ENCODE data around the gene RASSF3. TPM values are rescaled to one million over a fixed set of nuclear protein-coding genes. Genes with fewer than 3 reads are reported as not detected.

The RASSF3 gene
- total and polyA plus RNA-seq, 7 donors = 34.7 to 348 (median 143) TPM

DNA sequence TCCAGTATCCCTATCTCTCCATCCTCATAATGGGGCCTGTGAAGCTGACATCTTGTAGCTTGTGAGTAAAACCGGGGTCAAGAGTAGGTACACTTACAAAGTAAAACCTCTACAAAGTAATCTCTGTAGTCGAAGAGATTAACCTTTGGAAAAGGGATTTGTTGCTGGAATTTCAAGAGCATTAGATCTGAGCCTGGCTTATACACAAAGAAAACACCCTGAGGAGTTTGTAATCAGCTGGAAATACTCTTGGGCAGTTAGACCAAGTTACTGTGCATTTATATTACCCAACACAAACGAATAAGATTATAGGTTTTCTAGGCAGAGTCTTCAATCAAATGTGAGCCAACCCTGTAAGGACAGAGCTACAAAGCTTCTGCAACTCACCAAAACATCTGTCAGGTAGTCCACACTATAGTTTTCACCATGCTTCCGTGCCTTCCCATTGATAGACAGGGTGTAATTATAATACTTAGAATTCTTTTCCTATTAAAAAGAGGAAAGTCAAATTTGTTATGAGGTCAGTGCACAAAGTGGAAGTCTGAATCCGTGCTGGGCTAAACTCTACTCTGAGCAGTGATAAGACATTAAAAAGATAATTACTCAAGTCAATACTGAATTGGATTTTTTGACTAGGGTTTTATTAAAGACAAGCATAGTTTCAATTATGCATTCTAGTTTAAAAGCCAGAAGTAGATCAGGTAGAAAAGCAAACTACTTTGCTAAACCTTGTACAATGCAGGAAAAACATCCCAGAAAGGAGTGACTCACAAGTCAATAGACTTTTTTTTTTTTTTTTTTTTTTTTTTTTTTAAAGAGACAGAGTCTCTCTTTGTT lies 134.3 kb downstream of the RASSF3 start:
- Histone ChIP-seq H3K36me3 (peaks cover 17 to 88% (median 39%) of the 10 kb centered on the region in 4 donors), H3K9me3 (no peaks in the 10 kb centered on the region), H3K27me3 (no peaks in the 10 kb centered on the region), H3K4me1 (no peaks in the 10 kb centered on the region), H3K27ac (no peak overlapping the region), H3K4me3 (no peak overlapping the region)
- 49 to 78% methylated on average over 5 of the region's 5 CpGs for WGBS, 2 donors
- no peak for DNase-seq
- TF ChIP-seq POLR2AphosphoS5 (IDR thresholded peaks at IDR 0.05) (no peak), POLR2A (IDR thresholded peaks at IDR 0.05) (no peak), EP300 (IDR thresholded peaks at IDR 0.05) (no peak)
- TF ChIP-seq, protein P1, sequence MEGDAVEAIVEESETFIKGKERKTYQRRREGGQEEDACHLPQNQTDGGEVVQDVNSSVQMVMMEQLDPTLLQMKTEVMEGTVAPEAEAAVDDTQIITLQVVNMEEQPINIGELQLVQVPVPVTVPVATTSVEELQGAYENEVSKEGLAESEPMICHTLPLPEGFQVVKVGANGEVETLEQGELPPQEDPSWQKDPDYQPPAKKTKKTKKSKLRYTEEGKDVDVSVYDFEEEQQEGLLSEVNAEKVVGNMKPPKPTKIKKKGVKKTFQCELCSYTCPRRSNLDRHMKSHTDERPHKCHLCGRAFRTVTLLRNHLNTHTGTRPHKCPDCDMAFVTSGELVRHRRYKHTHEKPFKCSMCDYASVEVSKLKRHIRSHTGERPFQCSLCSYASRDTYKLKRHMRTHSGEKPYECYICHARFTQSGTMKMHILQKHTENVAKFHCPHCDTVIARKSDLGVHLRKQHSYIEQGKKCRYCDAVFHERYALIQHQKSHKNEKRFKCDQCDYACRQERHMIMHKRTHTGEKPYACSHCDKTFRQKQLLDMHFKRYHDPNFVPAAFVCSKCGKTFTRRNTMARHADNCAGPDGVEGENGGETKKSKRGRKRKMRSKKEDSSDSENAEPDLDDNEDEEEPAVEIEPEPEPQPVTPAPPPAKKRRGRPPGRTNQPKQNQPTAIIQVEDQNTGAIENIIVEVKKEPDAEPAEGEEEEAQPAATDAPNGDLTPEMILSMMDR (IDR thresholded peaks at IDR 0.05) = no peak
- intact Hi-C loops (cut with DNase I) = no loop called here

DNA sequence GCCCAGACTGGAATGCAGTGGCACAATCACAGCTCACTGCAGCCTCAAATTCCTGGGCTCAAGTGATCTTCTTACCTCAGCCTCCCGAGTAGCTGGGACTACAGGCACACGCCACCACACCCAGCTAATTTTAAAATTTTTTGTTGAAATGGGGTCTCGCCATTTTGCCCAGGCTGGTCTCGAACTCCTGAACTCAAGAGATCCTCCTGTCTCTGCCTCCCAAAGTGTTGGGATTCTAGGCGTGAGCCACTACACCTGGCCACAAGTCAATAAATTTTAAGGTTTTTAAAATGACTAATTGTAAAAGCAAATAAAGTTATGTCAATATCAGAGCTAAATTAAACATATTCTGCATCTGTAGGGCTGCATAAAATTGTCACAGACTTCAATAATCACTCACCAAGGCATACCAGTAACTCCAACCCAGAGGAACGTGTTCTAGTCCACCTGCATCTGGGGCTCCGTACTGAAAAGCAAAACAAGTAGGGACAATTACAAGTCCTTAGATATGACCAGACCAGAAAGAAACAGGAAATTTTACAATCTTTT lies 135.0 kb downstream of the RASSF3 start:
- 68 to 90% methylated on average over 7 of the region's 7 CpGs for WGBS, 2 donors
- intact Hi-C loops (cut with DNase I) = no loop called here
- TF ChIP-seq, protein P1 (IDR thresholded peaks at IDR 0.05) = no peak
- TF ChIP-seq POLR2AphosphoS5 (IDR thresholded peaks at IDR 0.05) (no peak), POLR2A (IDR thresholded peaks at IDR 0.05) (no peak), EP300 (IDR thresholded peaks at IDR 0.05) (no peak)
- H3K27ac ChIP-seq = no peak overlapping the region
- no peaks in the 10 kb centered on the region for H3K4me1 ChIP-seq
- H3K4me3 ChIP-seq = no peak overlapping the region
- no peaks in the 10 kb centered on the region for H3K27me3 ChIP-seq
- peaks cover 11 to 88% (median 35%) of the 10 kb centered on the region in 4 donors for H3K36me3 ChIP-seq
- DNase-seq = no peak
- H3K9me3 ChIP-seq = no peaks in the 10 kb centered on the region

DNA sequence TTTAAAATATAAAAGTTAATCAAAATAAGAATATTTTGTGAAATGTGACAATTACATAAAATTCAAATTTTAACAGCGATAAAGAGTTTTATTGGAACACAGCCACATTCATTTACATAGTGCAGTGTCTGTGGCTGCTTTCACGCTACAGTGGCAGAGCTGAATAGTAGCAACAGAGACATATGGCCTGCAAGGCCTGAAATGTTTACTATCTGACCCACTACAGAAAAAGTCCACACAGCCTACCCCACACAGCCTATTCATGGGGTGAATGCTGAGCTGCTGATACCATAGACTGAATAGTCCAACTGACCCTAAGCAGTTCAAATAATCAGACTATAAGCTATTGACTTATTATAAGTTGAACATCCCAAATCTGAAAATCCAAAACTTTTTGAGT lies 135.7 kb downstream of the RASSF3 start:
- intact Hi-C loops (cut with DNase I) = no loop called here
- no peaks in the 10 kb centered on the region for H3K9me3 ChIP-seq
- TF ChIP-seq POLR2A (IDR thresholded peaks at IDR 0.05) = no peak
- TF ChIP-seq POLR2AphosphoS5 (IDR thresholded peaks at IDR 0.05) = no peak
- TF ChIP-seq, protein P1 (IDR thresholded peaks at IDR 0.05) = no peak
- TF ChIP-seq EP300 (IDR thresholded peaks at IDR 0.05) = no peak
- H3K4me1 ChIP-seq = no peaks in the 10 kb centered on the region
- no peaks in the 10 kb centered on the region for H3K27me3 ChIP-seq
- 95 to 98% methylated on average over 2 of the region's 2 CpGs for WGBS, 2 donors
- no peak overlapping the region for H3K4me3 ChIP-seq
- no peak overlapping the region for H3K27ac ChIP-seq
- peaks cover 9 to 89% (median 34%) of the 10 kb centered on the region in 4 donors for H3K36me3 ChIP-seq
- DNase-seq = no peak

DNA sequence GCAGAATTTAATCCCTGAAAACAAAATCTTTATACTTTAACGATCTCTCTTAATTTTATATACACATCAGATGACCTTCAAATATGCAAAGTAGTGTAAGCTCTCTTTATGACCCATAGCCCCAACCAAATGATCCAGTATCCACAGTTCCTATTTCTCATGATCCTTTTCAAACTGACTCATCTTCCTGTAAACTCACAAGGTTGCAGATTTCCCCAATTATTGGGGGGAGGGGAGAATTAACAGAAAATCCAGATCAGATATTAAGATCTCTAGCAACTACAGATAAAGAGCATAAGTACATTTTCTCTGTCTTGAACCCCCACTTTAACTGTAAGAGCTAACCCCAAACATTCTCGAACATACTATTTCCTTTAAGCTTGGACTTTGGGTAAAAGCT lies 136.4 kb downstream of the RASSF3 start:
- Histone ChIP-seq H3K36me3 (peaks cover 9 to 90% (median 34%) of the 10 kb centered on the region in 4 donors), H3K4me3 (no peak overlapping the region), H3K27ac (no peak overlapping the region), H3K27me3 (no peaks in the 10 kb centered on the region), H3K9me3 (no peaks in the 10 kb centered on the region), H3K4me1 (no peaks in the 10 kb centered on the region)
- DNase-seq = no peak
- intact Hi-C loops (cut with DNase I) = no loop called here
- TF ChIP-seq POLR2A (IDR thresholded peaks at IDR 0.05) (no peak), EP300 (IDR thresholded peaks at IDR 0.05) (no peak), POLR2AphosphoS5 (IDR thresholded peaks at IDR 0.05) (no peak)
- TF ChIP-seq, protein P1 (IDR thresholded peaks at IDR 0.05) = no peak
- 74 to 87% methylated on average over 2 of the region's 2 CpGs for WGBS, 2 donors

Small RNA genes within 50 kb of the gene (small RNA-seq; reads per million reads assigned to genes)
- 0 reads per million in 3 donors for gene MIR548C
- 0 reads per million in 3 donors for gene MIR548Z
- 0 reads per million in 3 donors for gene RF00137

Other genes with a start within 250 kb of the RASSF3 start
- under 1 TPM in 1 of 4 donors, not detected in 3; 0.28 TPM for gene C12orf56, start 219.7 kb upstream of the RASSF3 start, total RNA-seq
- gene C12orf56, start 219.7 kb upstream of the RASSF3 start, polyA plus RNA-seq = 1 to 10 TPM in 1 of 3 donors, under 1 TPM in 2; 0.22 to 2.1 (median 0.60) TPM
- 10 to 100 TPM; 26.9 to 33.4 (median 30.1) TPM for gene XPOT, start 206.1 kb upstream of the RASSF3 start, total RNA-seq
- gene XPOT, start 206.1 kb upstream of the RASSF3 start, polyA plus RNA-seq = 10 to 100 TPM in 2 of 3 donors, 1 to 10 TPM in 1; 7.8 to 21.4 (median 10.6) TPM
- gene TBK1, start 158.4 kb upstream of the RASSF3 start, total RNA-seq = 10 to 100 TPM; 23.5 to 30.0 (median 27.7) TPM
- gene TBK1, start 158.4 kb upstream of the RASSF3 start, polyA plus RNA-seq = 10 to 100 TPM; 11.7 to 15.3 (median 15.0) TPM
- 10 to 100 TPM; 65.3 to 73.0 (median 70.5) TPM for gene GNS, start 148.9 kb downstream of the RASSF3 start, total RNA-seq
- 10 to 100 TPM in 2 of 3 donors, 1 to 10 TPM in 1; 4.2 to 32.6 (median 18.0) TPM for gene GNS, start 148.9 kb downstream of the RASSF3 start, polyA plus RNA-seq
- gene TBC1D30, start 214.2 kb downstream of the RASSF3 start, total RNA-seq = 1 to 10 TPM in 1 of 4 donors, under 1 TPM in 3; 0.36 to 4.3 (median 0.74) TPM
- gene TBC1D30, start 214.2 kb downstream of the RASSF3 start, polyA plus RNA-seq = 1 to 10 TPM; 2.3 to 3.5 (median 2.4) TPM

Measured in sigmoid colon (tissue), 7 donors.